NCI-H2171 (cell line): Measurements from ENCODE around the gene ARAP3.
"Not testable (repeated sequence)": the region's sequence is repeated elsewhere in the genome, so short reads cannot be mapped to it uniquely, and the experiment has no call there.

Experiments used
- DNase-seq: peaks from one replicate; lab custom pipeline; 2025; lab: John Stamatoyannopoulos, UW

The ARAP3 gene

GRCh38 chr5:141613344-141613743, 68.7 kb downstream of the ARAP3 start:
- DNase-seq, result no peak

DNA sequence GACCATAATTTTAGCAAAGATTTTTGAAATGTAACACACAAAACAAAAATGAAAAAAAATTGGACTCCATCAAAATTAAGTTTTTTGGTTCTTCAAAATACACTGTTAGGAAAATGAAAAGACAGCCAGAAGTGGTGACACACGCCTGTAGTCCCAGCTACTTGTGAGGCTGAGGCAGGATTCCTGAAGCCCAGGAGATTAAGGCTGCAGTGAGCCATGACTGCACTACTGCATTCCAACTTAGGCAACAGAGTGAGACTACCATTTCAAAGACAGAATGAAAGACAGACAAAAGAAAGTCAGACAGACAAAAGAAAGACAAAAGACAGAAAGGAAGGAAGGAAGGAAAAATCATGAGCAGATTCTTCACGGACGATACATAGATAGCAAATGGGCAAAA, 70.7 kb downstream of the ARAP3 start:
- DNase-seq, result no peak

DNA sequence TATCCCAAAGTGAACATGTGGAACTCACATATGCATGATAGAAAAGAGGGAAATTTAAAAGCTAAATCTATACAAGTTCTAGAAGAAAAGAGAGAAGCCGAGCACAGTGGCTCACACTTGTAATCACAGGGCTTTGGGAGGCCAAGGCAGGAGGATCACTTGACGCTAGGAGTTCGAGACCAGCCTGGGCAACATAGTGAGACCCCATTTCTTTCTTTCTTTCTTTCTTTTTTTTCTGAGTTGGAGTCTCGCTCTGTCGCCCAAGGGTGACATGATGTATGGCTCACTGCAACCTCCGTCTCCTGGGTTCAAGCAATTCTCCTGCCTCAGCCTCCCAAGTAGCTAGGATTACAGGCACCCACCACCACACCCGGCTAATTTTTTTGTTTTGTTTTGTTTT, 72.1 kb downstream of the ARAP3 start:
- DNase-seq, result not testable (repeated sequence)

DNA sequence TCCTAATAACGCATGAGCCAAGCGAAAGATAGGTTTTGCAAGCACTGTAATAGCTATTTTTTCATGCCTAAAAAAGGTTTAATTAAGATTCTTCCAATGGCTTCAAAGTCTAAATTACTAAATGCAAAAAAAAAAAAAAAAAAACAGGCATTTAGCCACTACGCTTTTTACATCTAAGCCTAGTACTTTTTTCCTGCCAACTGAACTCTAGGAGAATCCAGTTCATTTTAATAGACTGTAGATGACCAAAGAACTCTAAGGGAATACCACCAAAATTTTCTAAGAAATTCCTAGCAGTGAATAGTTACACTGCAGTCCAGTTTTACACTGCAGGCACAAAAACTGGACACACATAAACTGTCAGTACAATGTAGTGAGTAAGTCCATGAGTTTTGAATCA, 73.0 kb downstream of the ARAP3 start:
- DNase-seq, result no peak

DNA sequence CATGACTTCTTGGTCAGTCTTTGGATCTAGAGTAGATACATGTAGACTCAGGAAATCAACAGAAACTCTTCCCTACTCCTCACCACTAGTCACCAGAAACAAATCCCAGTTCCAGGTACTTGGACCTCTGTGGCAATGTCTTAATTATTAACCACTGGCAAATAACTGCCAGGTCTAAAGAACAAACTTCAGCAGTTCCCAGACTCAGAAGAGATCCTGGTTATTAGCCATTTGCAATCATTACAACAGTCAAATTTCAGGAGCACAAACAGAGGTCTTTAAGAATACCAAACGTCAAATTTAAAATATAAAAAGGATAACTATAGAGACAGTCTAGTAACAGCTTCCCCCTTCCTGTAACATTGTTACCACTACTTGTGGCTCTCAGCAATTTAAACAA, 73.5 kb downstream of the ARAP3 start:
- no peak for DNase-seq

DNA sequence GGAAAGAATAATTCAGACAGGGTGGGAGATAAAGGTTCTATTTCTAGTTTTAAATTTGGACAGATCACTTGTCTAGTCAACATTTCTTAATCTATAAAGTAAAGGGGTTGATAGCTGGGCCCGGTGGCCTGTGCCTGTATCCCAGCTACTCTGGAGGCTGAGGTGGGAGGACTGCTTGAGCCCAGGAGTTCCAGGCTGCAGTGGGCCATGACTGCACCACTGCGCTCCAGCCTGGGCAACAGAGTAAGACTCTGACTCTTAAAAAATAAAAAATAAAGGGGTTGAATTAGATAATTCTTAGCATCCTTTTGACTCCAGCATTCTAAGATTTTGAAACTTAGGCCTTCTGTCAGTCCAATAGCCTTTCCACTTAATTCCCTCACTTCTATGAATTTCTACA, 74.0 kb downstream of the ARAP3 start:
- DNase-seq, result no peak

- no peak for DNase-seq
These were observed 76.3 kb downstream of the ARAP3 start for GRCh38 chr5:141605523-141606277.

- no peak for DNase-seq
These were observed 77.9 kb downstream of the ARAP3 start for GRCh38 chr5:141603923-141604717.
